H9 (cell line): ENCODE data around the gene TMEM125. TPM values are rescaled to one million over a fixed set of nuclear protein-coding genes. Genes with fewer than 3 reads are reported as not detected.

ENCODE experiments used
- DNase-seq: peaks from one replicate; pipeline ENCODE4 v3.0.0-alpha.2; 2017
- H2AFZ ChIP-seq: one replicate; pipeline ENCODE4 v1.6.1; 2013; ENCODE audit warnings: mild to moderate bottlenecking, low read length, control low read depth, moderate library complexity
- H2AK5ac ChIP-seq: 2 replicates; pipeline ENCODE4 v1.6.1; 2013; ENCODE audit warnings: low read length, control low read depth, mixed read lengths; ENCODE audit not compliant: insufficient read length
- H2BK120ac ChIP-seq: one replicate; pipeline ENCODE4 v1.6.1; 2013; ENCODE audit warnings: low read depth, mild to moderate bottlenecking, low read length, control low read depth, inconsistent platforms; ENCODE audit not compliant: poor library complexity, severe bottlenecking
- H2BK12ac ChIP-seq: 2 replicates; pipeline ENCODE4 v1.6.1; 2013; ENCODE audit warnings: low read length, control low read depth, mixed read lengths, low read depth; ENCODE audit not compliant: insufficient read length
- H2BK15ac ChIP-seq: 2 replicates; pipeline ENCODE4 v1.6.1; 2013; ENCODE audit warnings: low read depth, low read length, control low read depth
- H2BK20ac ChIP-seq: one replicate; pipeline ENCODE4 v1.6.1; 2013; ENCODE audit warnings: low read depth, mild to moderate bottlenecking, low read length, control low read depth, inconsistent platforms; ENCODE audit not compliant: poor library complexity, severe bottlenecking
- H2BK5ac ChIP-seq: 2 replicates; pipeline ENCODE4 v1.6.1; 2013; ENCODE audit warnings: low read length, control low read depth, mixed read lengths; ENCODE audit not compliant: insufficient read length
- H3K14ac ChIP-seq: 2 replicates; pipeline ENCODE4 v1.6.1; 2013; ENCODE audit warnings: low read length, control low read depth; ENCODE audit not compliant: insufficient read depth
- H3K18ac ChIP-seq: 2 replicates; pipeline ENCODE4 v1.6.1; 2013; ENCODE audit warnings: low read depth, mild to moderate bottlenecking, mixed read lengths, low read length, control low read depth; ENCODE audit not compliant: insufficient read length
- H3K23ac ChIP-seq: 2 replicates; pipeline ENCODE4 v1.6.1; 2013; ENCODE audit warnings: low read length, control low read depth, mixed read lengths, low read depth; ENCODE audit not compliant: insufficient read length
- H3K23me2 ChIP-seq: 2 replicates; pipeline ENCODE4 v1.6.1; 2013; ENCODE audit warnings: low read depth, mild to moderate bottlenecking, mixed read lengths, low read length, control low read depth; ENCODE audit not compliant: insufficient read length, poor library complexity, severe bottlenecking
- H3K27ac ChIP-seq: 2 replicates; pipeline ENCODE4 v1.5.1; 2013; ENCODE audit warnings: low read length, control low read depth, mixed read lengths, low read depth; ENCODE audit not compliant: insufficient read length
- H3K27me3 ChIP-seq: 2 replicates; pipeline ENCODE4 v1.6.1; 2013; ENCODE audit warnings: low read length, control low read depth, inconsistent platforms; ENCODE audit not compliant: insufficient read depth
- H3K4ac ChIP-seq: 2 replicates; pipeline ENCODE4 v1.6.1; 2013; ENCODE audit warnings: low read depth, mild to moderate bottlenecking, control low read depth, inconsistent platforms, low read length, moderate library complexity
- H3K4me1 ChIP-seq: 2 replicates; pipeline ENCODE4 v1.6.1; 2013; ENCODE audit warnings: low read length, control low read depth, inconsistent platforms; ENCODE audit not compliant: insufficient read depth
- H3K4me2 ChIP-seq: 2 replicates; pipeline ENCODE4 v1.6.1; 2013; ENCODE audit warnings: low read length, control low read depth, mixed read lengths; ENCODE audit not compliant: insufficient read length, insufficient read depth
- H3K56ac ChIP-seq: 2 replicates; pipeline ENCODE4 v1.6.1; 2013; ENCODE audit warnings: low read depth, mild to moderate bottlenecking, mixed read lengths, low read length, control low read depth; ENCODE audit not compliant: insufficient read length
- H3K79me1 ChIP-seq: 2 replicates; pipeline ENCODE4 v1.6.1; 2013; ENCODE audit warnings: low read depth, mild to moderate bottlenecking, moderate library complexity, low read length, control low read depth, inconsistent platforms; ENCODE audit not compliant: insufficient read depth, poor library complexity, severe bottlenecking
- H3K79me2 ChIP-seq: 2 replicates; pipeline ENCODE4 v1.6.1; 2013; ENCODE audit warnings: low read length, control low read depth, inconsistent platforms; ENCODE audit not compliant: insufficient read depth
- H3K9ac ChIP-seq: 2 replicates; pipeline ENCODE4 v1.6.1; 2013; ENCODE audit warnings: low read length, control low read depth, mixed read lengths; ENCODE audit not compliant: insufficient read length; ENCODE audit errors: extremely low read depth
- H3K9me3 ChIP-seq: one replicate; pipeline ENCODE4 v1.6.1; 2013; ENCODE audit warnings: low read depth, low read length, inconsistent platforms; ENCODE audit not compliant: control insufficient read depth
- H3T11ph ChIP-seq: one replicate; pipeline ENCODE4 v1.6.1; 2013; ENCODE audit warnings: mild to moderate bottlenecking, low read length, control low read depth, inconsistent platforms
- H4K20me1 ChIP-seq: one replicate; pipeline ENCODE4 v1.6.1; 2013; ENCODE audit not compliant: control insufficient read depth, insufficient read length, insufficient read depth
- H4K5ac ChIP-seq: 2 replicates; pipeline ENCODE4 v1.6.1; 2013; ENCODE audit warnings: low read depth, mild to moderate bottlenecking, mixed read lengths, low read length, control low read depth; ENCODE audit not compliant: insufficient read length
- H4K8ac ChIP-seq: replicated peaks from 2 replicates; pipeline ENCODE4 v1.6.1; 2013; ENCODE audit warnings: low read length, control low read depth, mixed read lengths, low read depth; ENCODE audit not compliant: insufficient read length
- H4K91ac ChIP-seq: 2 replicates; pipeline ENCODE4 v1.6.1; 2013; ENCODE audit warnings: low read depth, mild to moderate bottlenecking, moderate library complexity, mixed read lengths, low read length, control low read depth; ENCODE audit not compliant: insufficient read length
- H3K27ac Mint-ChIP-seq, 3 experiments: 2 replicates in 2 of 3; 3 replicates in 1 of 3; pipeline ENCODE4 v1.8.0; 2020 to 2021; ENCODE audit warnings: mixed read lengths in 3 of 3, mild to moderate bottlenecking in 1 of 3, moderate library complexity in 1 of 3
- H3K27me3 Mint-ChIP-seq: 2 replicates; pipeline ENCODE4 v1.8.0; 2021; ENCODE audit warnings: low read depth, mild to moderate bottlenecking, moderate library complexity, mixed read lengths
- H3K36me3 Mint-ChIP-seq, 3 experiments: 2 replicates in 2 of 3; 3 replicates in 1 of 3; pipeline ENCODE4 v1.8.0; 2020 to 2021; ENCODE audit warnings: low read depth in 3 of 3, mixed read lengths in 3 of 3; ENCODE audit not compliant: insufficient read depth in 1 of 3
- H3K4me1 Mint-ChIP-seq, 2 experiments: 2 replicates each; pipeline ENCODE4 v1.8.0; 2020; ENCODE audit warnings: mixed read lengths in 2 of 2
- H3K4me3 Mint-ChIP-seq, 2 experiments: 2 replicates in 1 of 2; 3 replicates in 1 of 2; pipeline ENCODE4 v1.8.0; 2020 to 2021; ENCODE audit warnings: mild to moderate bottlenecking in 2 of 2, mixed read lengths in 2 of 2, moderate library complexity in 1 of 2
- H3K9me3 Mint-ChIP-seq, 2 experiments: 2 replicates in 1 of 2; 3 replicates in 1 of 2; pipeline ENCODE4 v1.8.0; 2020; ENCODE audit warnings: mild to moderate bottlenecking in 2 of 2, mixed read lengths in 2 of 2, moderate library complexity in 1 of 2
- WGBS: extraction: QIAGEN DNeasy Blood & Tissue Kit; methylation state at CpG from one replicate; pipeline ENCODE4 v1.1.7; 2013; ENCODE audit warnings: missing lambda C conversion rate, low lambda C conversion rate, mixed read lengths; ENCODE audit not compliant: insufficient read length; ENCODE audit errors: extremely low coverage; 5-methylcytosine and 5-hydroxymethylcytosine counted together
- total RNA-seq: library from RNA; stranded (reverse); gene quantifications from 2 replicates; pipeline ENCODE4 v1.2.1, GENCODE V29; 2021
- TF ChIP-seq, protein P1 (sequence below): fragments of 200-600 bp; sonication (generic); conservative IDR thresholded peaks from 3 replicates; pipeline ENCODE4 v1.8.0; 2021; ENCODE audit warnings: antibody characterized with exemption, mild to moderate bottlenecking

TMEM125 gene
- total RNA-seq, 1 experiment from 2014 or later = 19.6 TPM

DNA sequence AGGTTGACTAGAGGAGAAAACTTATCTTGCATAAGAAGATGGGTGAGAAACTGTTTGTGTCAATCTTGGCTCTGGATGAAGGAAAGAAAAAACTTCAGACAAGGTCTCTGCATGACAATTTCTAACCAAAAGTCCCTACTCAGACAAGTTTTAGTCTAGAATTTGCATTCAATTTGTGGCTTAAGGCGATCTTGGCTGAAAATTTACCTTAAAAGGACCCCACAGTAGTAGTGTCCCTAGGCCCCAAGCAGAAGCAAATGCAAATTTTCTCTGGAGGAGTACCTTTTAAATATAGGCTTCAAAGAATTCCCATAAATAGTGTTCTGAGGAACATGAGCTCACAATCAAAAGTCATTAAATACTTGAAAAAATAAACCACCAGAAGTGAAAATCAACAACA is 17.6 kb upstream of the TMEM125 start:
- no peak overlapping the region for H3K18ac ChIP-seq
- no peak overlapping the region for H2AFZ ChIP-seq
- H2BK5ac ChIP-seq = no peak overlapping the region
- no peak for DNase-seq
- WGBS = no CpG with 5 or more reads among the region's 1 CpG
- H3K4me3 Mint-ChIP-seq = no peak overlapping the region
- H3K9me3 ChIP-seq = peaks cover 28% of the 10 kb centered on the region
- no peaks in the 10 kb centered on the region; the same call in 1 of the 2 replicates for H3K79me2 ChIP-seq
- H3K4me1 ChIP-seq = no peaks in the 10 kb centered on the region
- no peaks in the 10 kb centered on the region for H4K20me1 ChIP-seq
- H3K23ac ChIP-seq = no peak overlapping the region
- H3K23me2 ChIP-seq = no peaks in the 10 kb centered on the region
- H3K9ac ChIP-seq = no peak overlapping the region
- no peak overlapping the region for H3K14ac ChIP-seq
- no peak overlapping the region for H3K27ac Mint-ChIP-seq
- no peak overlapping the region for H2BK12ac ChIP-seq
- no peak overlapping the region for H3K27ac ChIP-seq
- no peaks in the 10 kb centered on the region for H3K79me1 ChIP-seq
- H2AK5ac ChIP-seq = no peak overlapping the region
- H2BK120ac ChIP-seq = no peak overlapping the region
- peaks cover 6 to 9% (median 6%) of the 10 kb centered on the region in 3 experiments; a peak in 6 of 7 replicates for H3K36me3 Mint-ChIP-seq
- peaks cover 44 to 47% of the 10 kb centered on the region in 2 experiments for H3K9me3 Mint-ChIP-seq
- H4K8ac ChIP-seq = no peak overlapping the region
- H3K4ac ChIP-seq = no peak overlapping the region
- TF ChIP-seq, protein P1, sequence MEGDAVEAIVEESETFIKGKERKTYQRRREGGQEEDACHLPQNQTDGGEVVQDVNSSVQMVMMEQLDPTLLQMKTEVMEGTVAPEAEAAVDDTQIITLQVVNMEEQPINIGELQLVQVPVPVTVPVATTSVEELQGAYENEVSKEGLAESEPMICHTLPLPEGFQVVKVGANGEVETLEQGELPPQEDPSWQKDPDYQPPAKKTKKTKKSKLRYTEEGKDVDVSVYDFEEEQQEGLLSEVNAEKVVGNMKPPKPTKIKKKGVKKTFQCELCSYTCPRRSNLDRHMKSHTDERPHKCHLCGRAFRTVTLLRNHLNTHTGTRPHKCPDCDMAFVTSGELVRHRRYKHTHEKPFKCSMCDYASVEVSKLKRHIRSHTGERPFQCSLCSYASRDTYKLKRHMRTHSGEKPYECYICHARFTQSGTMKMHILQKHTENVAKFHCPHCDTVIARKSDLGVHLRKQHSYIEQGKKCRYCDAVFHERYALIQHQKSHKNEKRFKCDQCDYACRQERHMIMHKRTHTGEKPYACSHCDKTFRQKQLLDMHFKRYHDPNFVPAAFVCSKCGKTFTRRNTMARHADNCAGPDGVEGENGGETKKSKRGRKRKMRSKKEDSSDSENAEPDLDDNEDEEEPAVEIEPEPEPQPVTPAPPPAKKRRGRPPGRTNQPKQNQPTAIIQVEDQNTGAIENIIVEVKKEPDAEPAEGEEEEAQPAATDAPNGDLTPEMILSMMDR = no peak
- H3T11ph ChIP-seq = no peak overlapping the region
- H2BK15ac ChIP-seq = no peak overlapping the region
- no peak overlapping the region for H3K56ac ChIP-seq
- peaks cover 20% of the 10 kb centered on the region for H3K27me3 Mint-ChIP-seq
- no peak overlapping the region for H3K4me2 ChIP-seq
- no peak overlapping the region for H4K5ac ChIP-seq
- no peaks in the 10 kb centered on the region for H3K4me1 Mint-ChIP-seq
- H4K91ac ChIP-seq = no peak overlapping the region
- no peak overlapping the region for H2BK20ac ChIP-seq
- H3K27me3 ChIP-seq = no peaks in the 10 kb centered on the region
